Activated gamma-delta T cell treated with anti-CD3 and anti-CD28 coated beads, Interleukin-2, amount 50 U/mL, for 16 hours (primary cell): Measurements from ENCODE around the gene AFAP1L1.
"Not testable (repeated sequence)": the region's sequence is repeated elsewhere in the genome, so short reads cannot be mapped to it uniquely, and the experiment has no call there.

Source experiments
- DNase-seq: peaks from one replicate; pipeline ENCODE4 v3.0.0-alpha.2; 2020; ENCODE audit warnings: low read depth

The AFAP1L1 gene

GRCh38 chr5:149261246-149261645 is 10.4 kb upstream of the AFAP1L1 start:
- DNase-seq, result no peak

GRCh38 chr5:149262315-149262714 is 9.3 kb upstream of the AFAP1L1 start:
- no peak for DNase-seq

- DNase-seq, result no peak
These were observed 7.1 kb upstream of the AFAP1L1 start for GRCh38 chr5:149264439-149265067.

- DNase-seq, result no peak
These were observed 6.6 kb upstream of the AFAP1L1 start for GRCh38 chr5:149265068-149265465.

GRCh38 chr5:149265597-149265996 is 6.1 kb upstream of the AFAP1L1 start:
- DNase-seq, result no peak

GRCh38 chr5:149267241-149267973 is 4.3 kb upstream of the AFAP1L1 start:
- no peak for DNase-seq

- DNase-seq, result no peak
These were observed 2.6 kb upstream of the AFAP1L1 start for GRCh38 chr5:149268928-149269557.

GRCh38 chr5:149271195-149271715 is 404 bp upstream of the AFAP1L1 start:
- DNase-seq, result no peak

GRCh38 chr5:149272781-149273180 is 1.1 kb downstream of the AFAP1L1 start:
- DNase-seq, result not testable (repeated sequence)

GRCh38 chr5:149273237-149273636 is 1.6 kb downstream of the AFAP1L1 start:
- no peak for DNase-seq

GRCh38 chr5:149273950-149274349 is 2.3 kb downstream of the AFAP1L1 start:
- DNase-seq, result no peak

- DNase-seq, result no peak
These were observed 3.3 kb downstream of the AFAP1L1 start for GRCh38 chr5:149274939-149275338.

GRCh38 chr5:149277801-149278200 is 6.1 kb downstream of the AFAP1L1 start:
- no peak for DNase-seq

- no peak for DNase-seq
These were observed 7.0 kb downstream of the AFAP1L1 start for GRCh38 chr5:149278451-149279210.

- no peak for DNase-seq
These were observed 8.0 kb downstream of the AFAP1L1 start for GRCh38 chr5:149279661-149280060.

GRCh38 chr5:149280124-149280523 is 8.5 kb downstream of the AFAP1L1 start:
- DNase-seq, result no peak

GRCh38 chr5:149280802-149281201 is 9.1 kb downstream of the AFAP1L1 start:
- no peak for DNase-seq

- DNase-seq, result no peak
These were observed 10.6 kb downstream of the AFAP1L1 start for GRCh38 chr5:149282027-149282965.

GRCh38 chr5:149282966-149283332 is 11.3 kb downstream of the AFAP1L1 start:
- DNase-seq, result no peak

GRCh38 chr5:149283626-149284480 is 12.2 kb downstream of the AFAP1L1 start:
- DNase-seq, result no peak
